OCI-LY7 (cell line): ENCODE results near the gene GABRG1. TPM values are rescaled to one million over a fixed set of nuclear protein-coding genes. Genes with fewer than 3 reads are reported as not detected.

Experiments used
- BruUV-seq: library from RNA; stranded (reverse); fragments of 400-500 nt; replicated peaks from 2 replicates; lab custom pipeline; 2021; lab: Mats Ljungman, UMichigan
- CTCF ChIA-PET: fragments of 300-600 bp; sonication (Branson Sonifier 250); formaldehyde crosslinking; loops from one replicate; lab custom pipeline; 2022; ENCODE audit warnings: antibody characterized with exemption; ENCODE audit not compliant: unreplicated experiment; lab: Charles Lee
- POLR2A ChIA-PET: fragments of 300-600 bp; sonication (Branson Sonifier 250); formaldehyde crosslinking; loops from one replicate; lab custom pipeline; 2022; ENCODE audit warnings: antibody characterized with exemption; lab: Charles Lee
- DNase-seq: peaks from one replicate; pipeline ENCODE4 v3.0.0-alpha.2; 2015; ENCODE audit warnings: low spot score
- H2AFZ ChIP-seq: fragments of 200-600 bp; sonication (generic), shearing (Covaris generic); 2 replicates; pipeline ENCODE4 v1.6.1; 2014; ENCODE audit warnings: mild to moderate bottlenecking, antibody characterized with exemption, low read length, moderate library complexity
- H3K27ac ChIP-seq: fragments of 200-600 bp; sonication (generic); 2 replicates; pipeline ENCODE4 v1.5.1; 2014; ENCODE audit warnings: mixed run types, low read depth, mild to moderate bottlenecking, moderate library complexity, low read length, inconsistent platforms; ENCODE audit not compliant: poor library complexity, severe bottlenecking
- H3K36me3 ChIP-seq: fragments of 200-600 bp; sonication (generic); 2 replicates; pipeline ENCODE4 v1.6.1; 2014; ENCODE audit warnings: mild to moderate bottlenecking, antibody characterized with exemption, low read length, moderate library complexity, mixed read lengths; ENCODE audit not compliant: insufficient read depth
- H3K4me1 ChIP-seq: fragments of 200-600 bp; sonication (generic); 2 replicates; pipeline ENCODE4 v1.5.1; 2014; ENCODE audit warnings: mild to moderate bottlenecking, low read length; ENCODE audit not compliant: insufficient read depth, poor library complexity, severe bottlenecking
- H3K4me2 ChIP-seq: fragments of 200-600 bp; sonication (generic); 2 replicates; pipeline ENCODE4 v1.6.1; 2014; ENCODE audit warnings: mild to moderate bottlenecking, low read length
- H3K4me3 ChIP-seq: fragments of 200-600 bp; sonication (generic); 2 replicates; pipeline ENCODE4 v1.5.1; 2014; ENCODE audit warnings: mild to moderate bottlenecking, low read depth, low read length; ENCODE audit not compliant: poor library complexity, severe bottlenecking
- H3K79me2 ChIP-seq: fragments of 200-600 bp; sonication (generic); 2 replicates; pipeline ENCODE4 v1.6.1; 2016; ENCODE audit warnings: low read depth, mild to moderate bottlenecking, low read length, moderate library complexity, mixed read lengths; ENCODE audit not compliant: insufficient read depth
- H3K9me2 ChIP-seq: fragments of 200-600 bp; sonication (generic); 2 replicates; pipeline ENCODE4 v1.6.1; 2016; ENCODE audit warnings: mild to moderate bottlenecking, low read length, mixed read lengths; ENCODE audit not compliant: insufficient read depth
- H3K9me3 ChIP-seq: fragments of 200-600 bp; sonication (generic); 2 replicates; pipeline ENCODE4 v1.6.1; 2014; ENCODE audit warnings: mild to moderate bottlenecking, mixed run types, low read length, mixed read lengths
- H4K20me1 ChIP-seq: fragments of 200-600 bp; sonication (generic); 2 replicates; pipeline ENCODE4 v1.6.1; 2014; ENCODE audit warnings: mild to moderate bottlenecking, antibody characterized with exemption, low read length, moderate library complexity, mixed read lengths; ENCODE audit not compliant: insufficient read depth
- EZH2phosphoT487 ChIP-seq: fragments of 200-600 bp; sonication (generic); IDR thresholded peaks from 2 replicates; pipeline ENCODE4 v1.6.1; 2018; ENCODE audit warnings: low read depth, borderline replicate concordance, mild to moderate bottlenecking, mixed run types, antibody characterized with exemption, low read length, moderate library complexity, mixed read lengths
- intact Hi-C: fragments of 100-400 bp; cut with micrococcal nuclease; formaldehyde crosslinking; loops from one replicate; pipeline ENCODE4 v1.10.0; 2022; ENCODE audit not compliant: unreplicated experiment
- total RNA-seq, 2 experiments: library from RNA; depleted of rRNA in 1 of 2; stranded (reverse); fragments of >200 nt in 1 of 2; shearing (Covaris generic) in 1 of 2; gene quantifications; 2 replicates each; pipeline ENCODE4 v1.2.3, GENCODE V29; 2014 to 2022
- TF ChIP-seq, protein P1 (sequence below): fragments of 200-600 bp; sonication (generic); conservative IDR thresholded peaks from 2 replicates; pipeline ENCODE4 v1.5.1; 2014; ENCODE audit warnings: mild to moderate bottlenecking, antibody characterized with exemption, low read length, moderate library complexity, mixed read lengths

The GABRG1 gene
- total RNA-seq, 2 experiments from 2014 or later = not detected

GRCh38 chr4:46131498-46132057 is 7.7 kb upstream of the GABRG1 start:
- H3K9me2 ChIP-seq = no peaks in the 10 kb centered on the region
- intact Hi-C loops = no loop called here
- H3K36me3 ChIP-seq = no peaks in the 10 kb centered on the region
- no peaks in the 10 kb centered on the region for H3K4me1 ChIP-seq
- H3K4me3 ChIP-seq = no peak overlapping the region
- H3K9me3 ChIP-seq = no peaks in the 10 kb centered on the region
- no peak overlapping the region for H2AFZ ChIP-seq
- CTCF ChIA-PET = no interaction called here
- no peak for TF ChIP-seq EZH2phosphoT487
- TF ChIP-seq, protein P1, sequence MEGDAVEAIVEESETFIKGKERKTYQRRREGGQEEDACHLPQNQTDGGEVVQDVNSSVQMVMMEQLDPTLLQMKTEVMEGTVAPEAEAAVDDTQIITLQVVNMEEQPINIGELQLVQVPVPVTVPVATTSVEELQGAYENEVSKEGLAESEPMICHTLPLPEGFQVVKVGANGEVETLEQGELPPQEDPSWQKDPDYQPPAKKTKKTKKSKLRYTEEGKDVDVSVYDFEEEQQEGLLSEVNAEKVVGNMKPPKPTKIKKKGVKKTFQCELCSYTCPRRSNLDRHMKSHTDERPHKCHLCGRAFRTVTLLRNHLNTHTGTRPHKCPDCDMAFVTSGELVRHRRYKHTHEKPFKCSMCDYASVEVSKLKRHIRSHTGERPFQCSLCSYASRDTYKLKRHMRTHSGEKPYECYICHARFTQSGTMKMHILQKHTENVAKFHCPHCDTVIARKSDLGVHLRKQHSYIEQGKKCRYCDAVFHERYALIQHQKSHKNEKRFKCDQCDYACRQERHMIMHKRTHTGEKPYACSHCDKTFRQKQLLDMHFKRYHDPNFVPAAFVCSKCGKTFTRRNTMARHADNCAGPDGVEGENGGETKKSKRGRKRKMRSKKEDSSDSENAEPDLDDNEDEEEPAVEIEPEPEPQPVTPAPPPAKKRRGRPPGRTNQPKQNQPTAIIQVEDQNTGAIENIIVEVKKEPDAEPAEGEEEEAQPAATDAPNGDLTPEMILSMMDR = no peak
- H3K27ac ChIP-seq = no peak overlapping the region
- BruUV-seq = no TSS peak
- H3K4me2 ChIP-seq = no peak overlapping the region
- DNase-seq = no peak
- H4K20me1 ChIP-seq = no peaks in the 10 kb centered on the region
- POLR2A ChIA-PET = no interaction called here
- H3K79me2 ChIP-seq = no peaks in the 10 kb centered on the region

GRCh38 chr4:46124773-46125413 is 1.0 kb upstream of the GABRG1 start:
- no peaks in the 10 kb centered on the region for H3K79me2 ChIP-seq
- no peak overlapping the region for H3K27ac ChIP-seq
- ChIA-PET CTCF (no interaction called here), POLR2A (no interaction called here)
- DNase-seq = no peak
- intact Hi-C loops = no loop called here
- no peak overlapping the region for H3K4me2 ChIP-seq
- H3K4me3 ChIP-seq = no peak overlapping the region
- H3K9me2 ChIP-seq = no peaks in the 10 kb centered on the region
- H3K36me3 ChIP-seq = no peaks in the 10 kb centered on the region
- no peak overlapping the region for H2AFZ ChIP-seq
- no peaks in the 10 kb centered on the region for H3K4me1 ChIP-seq
- no peaks in the 10 kb centered on the region for H3K9me3 ChIP-seq
- no TSS peak for BruUV-seq
- H4K20me1 ChIP-seq = no peaks in the 10 kb centered on the region
- TF ChIP-seq EZH2phosphoT487 = no peak
- TF ChIP-seq, protein P1 = no peak

GRCh38 chr4:46081674-46082073 is 42.2 kb downstream of the GABRG1 start:
- H3K36me3 ChIP-seq = no peaks in the 10 kb centered on the region
- H4K20me1 ChIP-seq = no peaks in the 10 kb centered on the region
- H2AFZ ChIP-seq = no peak overlapping the region
- DNase-seq = no peak
- BruUV-seq = no TSS peak
- intact Hi-C loops = no loop called here
- no peaks in the 10 kb centered on the region for H3K9me2 ChIP-seq
- TF ChIP-seq, protein P1 = no peak
- H3K4me2 ChIP-seq = no peak overlapping the region
- H3K4me1 ChIP-seq = no peaks in the 10 kb centered on the region
- no peak overlapping the region for H3K4me3 ChIP-seq
- no peaks in the 10 kb centered on the region for H3K79me2 ChIP-seq
- H3K9me3 ChIP-seq = no peaks in the 10 kb centered on the region
- CTCF ChIA-PET = no interaction called here
- no peak overlapping the region for H3K27ac ChIP-seq
- POLR2A ChIA-PET = no interaction called here
